ENCODE measurements around the gene MRPS2. TPM values are rescaled to one million over a fixed set of nuclear protein-coding genes. Genes with fewer than 3 reads are reported as not detected.

MRPS2 gene
- total and polyA plus RNA-seq, 9 of the 15 experiments (the other 6 are each of a cell fraction or from before 2014, with no cell fraction given), result 8.0 to 167 (median 81.3) TPM

DNA sequence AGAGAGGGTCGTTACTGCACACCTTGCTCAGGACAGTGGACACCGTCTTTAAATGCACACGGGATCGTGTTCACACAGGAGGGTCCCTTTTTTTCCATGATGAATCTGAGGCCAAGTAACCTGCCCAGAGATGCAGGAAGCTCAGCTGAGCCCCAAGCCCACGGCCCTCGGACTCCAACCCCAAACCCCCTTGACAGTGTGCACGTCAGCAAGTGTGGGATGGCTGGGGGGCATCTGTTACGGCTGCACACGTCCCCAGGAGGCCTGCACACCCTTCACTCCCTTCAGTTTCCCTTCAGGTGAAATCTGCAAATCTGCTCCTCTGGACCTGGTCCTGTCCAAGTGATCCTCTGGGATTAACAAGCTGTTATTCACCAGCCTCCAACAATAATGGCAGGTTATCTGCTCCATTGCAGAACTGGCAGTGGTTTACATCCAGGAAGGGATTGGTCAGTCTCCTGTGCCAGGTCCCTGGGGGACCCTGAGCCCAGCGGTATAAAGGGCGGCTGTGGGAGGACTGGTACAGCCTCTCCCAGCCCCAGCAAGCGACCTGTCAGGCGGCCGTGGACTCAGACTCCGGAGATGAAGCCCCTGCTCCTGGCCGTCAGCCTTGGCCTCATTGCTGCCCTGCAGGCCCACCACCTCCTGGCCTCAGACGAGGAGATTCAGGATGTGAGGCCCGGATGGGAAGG is 20.6 kb downstream of the MRPS2 start, which contains the start of gene LCN1:
Gene LCN1 (plus strand): TSS at position 525 of the 692 bp plus-strand sequence. CDS start 58 bp downstream, at position 583.
- FAIRE-seq, result no peak
- peaks cover 0 to 31% of the 10 kb centered on the region in 2 experiments; a peak in 2 of 5 replicates for H3K4me1 ChIP-seq (replicated peaks in 1 of 2; ENCODE audit: control insufficient read depth in 2 of 2, insufficient read depth in 2 of 2, low read length in 2 of 2)
- H3K4me2 ChIP-seq (ENCODE audit: insufficient read depth, low read length), result no peak within 1 kb of the TSS
- no peak for TF ChIP-seq CREB3 (tag; conservative IDR thresholded peaks at IDR 0.05; ENCODE audit: low read depth)
- TF ChIP-seq ZBTB49 (CRISPR knock-in tag; IDR thresholded peaks at IDR 0.05; ENCODE audit: borderline replicate concordance), result no peak
- no peak for TF ChIP-seq ZNF3 (CRISPR knock-in tag; IDR thresholded peaks at IDR 0.05)
- CTCF ChIA-PET (ENCODE audit: low intra/inter-chr PET ratio), result no interaction called here
- no peaks in the 10 kb centered on the region for H3K79me2 ChIP-seq (ENCODE audit: control insufficient read depth, insufficient read depth, low read length)
- H3K9ac ChIP-seq (ENCODE audit: insufficient read depth in 1 of 2, low read depth in 2 of 2, low read length in 2 of 2), result no peak within 1 kb of the TSS
- WGBS (ENCODE audit: insufficient coverage, low coverage, missing lambda C conversion rate), result 17% methylated on average over 16 of the region's 18 CpGs
- no peak within 1 kb of the TSS for H2AFZ ChIP-seq (ENCODE audit: low read depth, low read length)
- BruUV-seq (replicated peaks), result no TSS peak
- H3K9me1 ChIP-seq (ENCODE audit: control insufficient read depth, insufficient read depth, low read length), result no peaks in the 10 kb centered on the region
- H3K4me3 ChIP-seq, result no peak within 1 kb of the TSS
- no peaks in the 10 kb centered on the region for H4K20me1 ChIP-seq (replicated peaks; ENCODE audit: control insufficient read depth, insufficient read depth, low read length)
- no peaks in the 10 kb centered on the region for H3K9me3 ChIP-seq (replicated peaks; ENCODE audit: control insufficient read depth, insufficient read depth, low read depth, low read length)
- POLR2A ChIA-PET, result no interaction called here
- in situ Hi-C loops (cut with MboI) (no loop called here), intact Hi-C loops (cut with micrococcal nuclease) (no loop called here)
- no peak for DNase-seq (ENCODE audit: extremely low read depth in 1 of 4, low spot score in 3 of 4)
- no peak within 1 kb of the TSS for H3K27ac ChIP-seq (ENCODE audit: extremely low read depth, low read depth, low read length)
- H3K36me3 ChIP-seq (ENCODE audit: control insufficient read depth, insufficient read depth, low read length), result no peaks in the 10 kb centered on the region
- 0 out of 5 replicates have a peak, but pooled peaks cover 0 to 2% of the 10 kb centered on the region in 2 experiments for H3K27me3 ChIP-seq (ENCODE audit: control insufficient read depth in 2 of 2, insufficient read depth in 2 of 2, low read length in 2 of 2)
- ATAC-seq, result no peak
